Esophagus mucosa (tissue), 1 donor: Measurements from ENCODE around the gene ARID3A. TPM values are rescaled to one million over a fixed set of nuclear protein-coding genes. Genes with fewer than 3 reads are reported as not detected.
A peak's percentile ranks its signal among the peaks of the same experiment; 100 is the strongest.
"Not testable (repeated sequence)": the region's sequence is repeated elsewhere in the genome, so short reads cannot be mapped to it uniquely, and the experiment has no call there.

Experiments
- ATAC-seq: fragments of 200-7000 bp; cut with Tn5 transposase; one replicate; pipeline ENCODE4 v1.9.1; 2020
- total RNA-seq: library from RNA; stranded (reverse); gene quantifications from one replicate; pipeline ENCODE4 v1.2.4, GENCODE V29; 2023
- donor health status: DM: yes; HTN: yes; CAD: no.

The ARID3A gene
- total RNA-seq, 1 donor from 2014 or later: 6.9 TPM

DNA sequence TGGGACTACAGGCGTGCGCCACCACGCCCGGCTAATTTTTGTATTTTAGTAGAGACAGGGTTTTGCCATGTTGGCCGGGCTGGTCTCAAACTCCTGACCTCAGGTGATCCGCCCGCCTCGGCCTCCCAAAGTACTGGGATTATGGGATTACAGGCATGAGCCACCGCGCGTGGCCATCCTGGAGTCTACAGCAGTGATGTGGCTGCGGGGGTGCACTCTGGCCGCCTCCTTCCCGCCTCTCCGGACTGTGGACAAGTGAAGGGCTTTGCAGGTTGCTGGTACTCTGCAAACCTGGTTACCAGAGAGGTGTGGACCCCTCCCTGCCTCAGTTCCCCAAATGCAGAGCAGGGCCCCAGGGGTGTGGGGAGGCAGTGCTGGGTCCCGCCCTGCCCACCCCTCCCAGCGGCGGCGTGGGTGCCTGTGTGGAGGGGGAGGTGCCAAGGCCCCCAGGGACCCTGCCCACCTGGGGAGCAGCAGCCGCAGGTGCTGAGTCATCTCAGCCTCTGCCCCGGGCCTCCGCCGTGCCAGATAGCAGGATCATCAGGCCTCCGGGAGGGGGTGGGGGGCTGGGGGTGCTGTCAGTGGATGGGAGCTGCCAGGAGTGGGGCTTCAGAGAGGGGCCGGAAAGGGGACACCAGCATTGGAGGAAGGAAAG is 23.1 kb downstream of the ARID3A start:
- ATAC-seq: no peak

GRCh38 chr19:950352-951066 is 24.7 kb downstream of the ARID3A start:
- ATAC-seq: no peak

- ATAC-seq: no peak
Observed at GRCh38 chr19:952049-952679, 26.3 kb downstream of the ARID3A start.

DNA sequence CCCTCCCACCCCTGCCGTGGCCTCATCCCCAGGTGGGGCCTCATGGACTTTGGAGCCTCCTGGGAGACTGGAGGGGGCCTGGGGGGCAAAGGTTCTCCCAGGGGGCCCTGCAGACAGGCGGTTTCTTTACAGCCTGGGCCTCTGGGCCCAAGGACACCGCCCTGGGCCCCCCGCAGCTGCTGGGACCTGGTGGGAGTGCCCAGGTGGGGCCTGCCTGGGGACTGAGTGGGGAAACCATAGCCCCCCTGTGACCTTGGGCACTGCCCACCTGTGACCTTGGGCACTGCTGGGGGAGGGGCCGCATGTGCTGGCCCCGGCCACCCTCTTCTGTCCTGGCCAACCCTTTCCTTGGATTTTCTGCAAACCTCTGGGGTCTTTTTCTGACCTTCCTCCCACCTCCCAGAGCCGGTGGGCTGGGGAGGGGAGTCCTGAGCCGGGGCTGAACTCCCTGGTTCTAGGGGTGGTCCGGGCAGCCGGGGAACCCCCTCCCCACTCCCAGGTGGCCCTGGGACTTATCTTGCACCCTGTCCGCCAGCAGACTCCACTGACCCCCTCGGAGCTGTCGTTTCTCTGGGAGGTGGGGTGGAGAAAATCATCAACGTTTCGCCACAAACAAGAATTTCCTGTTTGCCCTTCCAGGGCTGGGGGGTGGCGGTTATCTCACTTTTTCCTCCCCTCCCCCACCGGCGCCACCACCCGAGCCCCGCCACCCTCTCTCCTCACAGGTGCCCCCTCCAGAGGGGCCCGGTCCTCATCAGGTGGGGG is 27.0 kb downstream of the ARID3A start:
- peak; percentile 18 for ATAC-seq

GRCh38 chr19:953445-954271 is 27.8 kb downstream of the ARID3A start:
- ATAC-seq: no peak

- no peak for ATAC-seq
Observed at GRCh38 chr19:954272-954671, 28.4 kb downstream of the ARID3A start.

GRCh38 chr19:954672-955494 is 29.0 kb downstream of the ARID3A start:
- ATAC-seq: no peak

- ATAC-seq: no peak
Observed at GRCh38 chr19:955803-956765, 30.2 kb downstream of the ARID3A start.

DNA sequence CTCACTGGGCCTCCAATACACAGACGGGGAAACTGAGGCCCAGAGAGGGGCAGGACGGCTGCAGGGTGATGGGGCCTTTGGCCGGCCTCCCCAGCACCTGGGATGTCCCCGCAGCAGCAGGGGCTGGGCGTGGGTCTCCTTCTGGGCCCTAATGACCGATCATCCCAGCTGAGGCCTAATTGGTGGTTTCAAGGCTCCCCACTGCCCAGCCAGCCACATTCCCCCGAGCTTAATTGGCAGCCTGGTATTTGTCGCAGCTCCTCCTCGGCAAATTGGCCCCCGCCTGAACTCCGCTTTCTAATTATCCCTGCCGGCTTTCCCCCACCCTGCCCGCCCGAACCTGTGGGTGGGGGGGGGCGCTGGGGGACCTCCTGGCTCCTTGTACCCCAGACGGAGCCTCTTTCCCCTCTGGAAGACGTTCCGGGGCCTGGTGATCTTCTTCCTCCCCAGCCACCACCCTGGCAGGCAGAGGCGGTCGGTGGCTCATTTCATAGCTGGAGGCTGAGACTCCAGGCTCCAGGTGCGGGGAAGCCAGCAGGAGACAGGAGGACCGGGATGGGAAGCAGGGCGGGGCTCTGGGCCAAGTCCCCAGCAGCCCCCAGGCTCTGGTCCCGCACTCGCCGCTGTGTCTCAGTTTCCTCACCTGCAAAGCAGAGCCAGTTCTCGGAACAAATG is 31.1 kb downstream of the ARID3A start:
- ATAC-seq: no peak

DNA sequence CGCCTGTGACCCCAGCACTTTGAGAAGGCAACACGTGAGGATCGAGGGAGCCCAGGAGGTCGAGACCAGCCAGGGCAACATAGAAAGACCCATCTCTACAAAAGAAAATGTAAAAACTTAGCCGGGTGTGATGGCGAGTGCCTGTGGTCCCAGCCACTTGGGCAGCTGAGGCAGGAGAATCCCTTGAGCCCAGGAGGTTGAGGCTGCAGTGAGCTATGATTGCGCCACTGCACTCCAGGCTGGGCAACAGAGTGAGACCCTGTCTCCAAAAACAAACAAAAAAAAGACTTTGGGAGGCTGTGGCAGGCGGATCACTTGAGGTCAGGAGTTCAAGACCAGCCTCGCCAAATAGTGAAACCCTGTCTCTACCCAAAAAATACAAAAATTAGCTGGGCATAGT is 31.7 kb downstream of the ARID3A start:
- ATAC-seq: not testable (repeated sequence)

DNA sequence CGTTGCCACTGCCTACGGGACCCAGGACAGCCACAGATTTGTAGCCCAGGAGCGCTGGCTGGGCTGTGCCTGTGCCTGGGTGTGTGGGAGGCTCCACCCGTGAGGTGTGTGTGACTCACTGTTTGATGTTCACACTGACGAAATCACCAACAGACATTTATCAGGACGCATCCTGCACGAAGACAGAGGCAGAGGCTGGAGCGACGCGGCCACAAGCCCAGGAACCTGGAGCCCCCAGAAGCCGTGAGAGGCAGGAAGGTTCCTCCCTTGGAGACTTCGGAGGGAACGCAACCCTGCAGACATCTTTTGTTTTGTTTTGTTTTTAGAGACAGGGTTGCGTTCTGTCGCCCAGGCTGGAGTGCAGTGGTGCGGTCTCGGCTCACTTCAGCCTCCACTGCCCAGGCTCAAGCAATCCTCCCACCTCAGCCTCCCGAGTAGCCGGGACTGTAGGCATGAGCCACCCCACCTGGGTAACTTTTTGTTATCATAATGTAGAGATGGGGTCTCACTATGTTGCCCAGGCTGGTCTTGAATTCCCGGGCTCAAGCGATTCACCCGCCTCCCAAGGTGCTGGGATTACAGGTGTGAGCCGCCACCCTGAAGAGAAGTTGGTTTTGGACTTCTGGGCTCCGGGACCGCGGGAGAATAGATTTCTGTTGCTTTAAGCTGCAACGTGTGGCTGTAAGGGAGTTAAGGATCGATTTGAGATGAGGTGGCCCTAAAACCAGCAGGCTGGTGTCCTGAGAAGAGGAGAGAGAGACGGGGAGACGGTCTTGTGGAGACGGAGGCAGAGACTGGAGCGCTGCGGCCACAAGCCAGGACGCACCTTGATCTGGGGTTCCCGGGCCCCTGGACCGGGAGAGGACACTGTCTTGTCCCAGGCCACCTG is 33.4 kb downstream of the ARID3A start:
- peak; percentile 82 for ATAC-seq

GRCh38 chr19:960020-960419 is 34.2 kb downstream of the ARID3A start:
- no peak for ATAC-seq

- no peak for ATAC-seq
Observed at GRCh38 chr19:960601-960938, 34.7 kb downstream of the ARID3A start.

DNA sequence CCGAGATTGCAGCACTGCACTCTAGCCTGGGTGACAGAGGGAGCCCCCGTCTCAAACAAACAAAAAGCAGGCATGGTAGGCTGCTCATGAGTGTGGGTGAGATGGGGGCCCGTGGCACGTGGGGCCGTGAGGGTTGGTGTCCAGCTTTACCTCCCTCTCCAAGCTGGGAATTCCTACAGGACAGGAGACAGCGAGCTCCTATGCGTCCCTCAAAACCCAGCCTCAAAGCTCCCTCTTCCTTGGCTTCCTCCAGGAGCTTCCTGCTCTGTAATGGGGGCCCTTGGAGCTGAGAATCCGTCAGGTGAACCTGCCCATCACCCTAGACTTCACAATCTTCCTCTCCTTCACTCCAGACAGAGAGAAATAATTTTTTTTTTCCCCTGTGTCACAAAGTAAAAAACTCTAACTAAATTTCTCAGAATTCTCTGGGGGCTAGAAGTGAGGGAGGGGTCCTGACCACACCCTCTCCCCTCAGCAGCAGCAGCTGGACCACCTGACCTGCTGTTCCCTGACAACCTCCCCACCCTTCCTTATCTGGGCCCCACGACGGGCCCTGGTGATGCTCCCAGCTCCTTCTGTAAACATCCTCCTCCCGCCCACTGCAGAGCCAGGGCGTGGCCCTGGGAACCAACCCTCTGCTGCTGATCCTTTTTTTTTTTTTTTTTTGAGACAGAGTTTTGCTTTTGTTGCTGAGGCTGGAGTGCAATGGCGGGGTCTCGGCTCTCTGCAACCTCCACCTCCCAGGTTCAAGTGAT is 36.2 kb downstream of the ARID3A start:
- no peak for ATAC-seq

GRCh38 chr19:962683-963400 is 37.0 kb downstream of the ARID3A start:
- no peak for ATAC-seq

GRCh38 chr19:963486-963951 is 37.7 kb downstream of the ARID3A start:
- no peak for ATAC-seq

- no peak for ATAC-seq
Observed at GRCh38 chr19:964116-964520, 38.3 kb downstream of the ARID3A start.
